ENCODE results near the gene INPP5D. TPM values are rescaled to one million over a fixed set of nuclear protein-coding genes. Genes with fewer than 3 reads are reported as not detected.

INPP5D gene
- total and polyA plus RNA-seq, 2 of the 8 experiments (the other 6 are each of a cell fraction or from before 2014, with no cell fraction given) = 4.5 to 7.1 TPM

DNA sequence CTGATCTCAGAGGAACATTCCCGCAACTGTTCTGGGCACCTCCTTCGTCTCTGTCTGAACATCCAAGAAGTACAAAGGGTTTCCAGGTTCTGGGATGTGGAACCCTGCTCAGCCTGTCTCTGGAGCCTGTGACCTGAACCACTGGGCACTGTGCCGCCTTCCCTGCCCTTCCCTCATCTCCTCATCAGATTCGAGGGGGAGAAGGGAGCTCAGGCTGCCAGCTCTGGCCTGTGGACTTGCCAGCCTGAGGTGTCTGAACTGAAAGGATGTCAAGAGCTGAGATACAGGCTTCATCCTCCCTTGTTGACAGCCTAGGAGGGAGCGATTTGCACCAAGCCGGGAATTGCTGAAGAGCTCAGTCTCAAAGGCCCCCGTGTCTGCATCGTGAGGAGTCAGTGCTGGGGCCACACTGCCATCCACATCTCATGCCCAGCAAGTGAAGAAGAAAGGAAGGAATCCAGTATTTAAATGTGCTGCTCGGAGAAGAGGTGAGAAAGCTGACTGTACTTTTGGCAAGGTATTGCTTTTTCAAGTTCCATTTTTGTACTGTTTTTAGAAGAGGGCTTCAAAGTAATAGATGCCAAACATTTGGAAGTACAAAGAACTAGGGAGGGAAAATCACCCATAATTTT lies 15.1 kb upstream of the INPP5D start:
- DNase-seq (ENCODE audit: low read depth in 1 of 2, low spot score in 2 of 2) (no peak), FAIRE-seq (no peak)
- Histone ChIP-seq H2AFZ (ENCODE audit: low read length) (0 out of 2 replicates have a peak overlapping the region, but pooled peaks have one; percentile 18), H3K4me1 (replicated peaks in 1 of 4; ENCODE audit: control insufficient read depth in 3 of 4, insufficient read depth in 4 of 4, low read length in 3 of 4) (peaks cover 2 to 8% (median 4%) of the 10 kb centered on the region in 4 experiments), H3K27ac (ENCODE audit: low read depth, low read length) (no peak overlapping the region), H4K8ac (ENCODE audit: extremely low read depth, insufficient read depth, low read length) (no peak overlapping the region), H3K18ac (ENCODE audit: extremely low read depth, low read length) (no peak overlapping the region), H4K91ac (replicated peaks; ENCODE audit: insufficient read length, low read length) (no peak overlapping the region), H3K23ac (ENCODE audit: insufficient read length) (no peak overlapping the region), H2BK5ac (ENCODE audit: low read depth, low read length) (no peak overlapping the region), H2BK15ac (ENCODE audit: low read length) (no peak overlapping the region), H2BK120ac (replicated peaks; ENCODE audit: low read depth, low read length) (no peak overlapping the region), H3K79me2 (ENCODE audit: control insufficient read depth in 1 of 2, insufficient read depth in 2 of 2, low read length in 2 of 2) (no peaks in the 10 kb centered on the region), H3K36me3 (ENCODE audit: control insufficient read depth in 2 of 4, insufficient read depth in 4 of 4, low read length in 3 of 4) (no peaks in the 10 kb centered on the region), H3K4me2 (ENCODE audit: insufficient read depth in 1 of 2, low read depth in 2 of 2, low read length in 2 of 2) (no peak overlapping the region), H3K4me3 (ENCODE audit: extremely low read depth in 1 of 4, insufficient read depth in 2 of 4, low read depth in 3 of 4, low read length in 4 of 4) (no peak overlapping the region), H3K27me3 (replicated peaks in 1 of 4; ENCODE audit: control insufficient read depth in 3 of 4, extremely low read depth in 1 of 4, insufficient read depth in 3 of 4, low read length in 3 of 4) (peaks cover 0 to 2% (median 0%) of the 10 kb centered on the region in 4 experiments; a peak in 2 of 7 replicates), H2BK20ac (ENCODE audit: low read length) (no peak overlapping the region), H3K79me1 (ENCODE audit: low read depth, low read length) (no peaks in the 10 kb centered on the region), H3K14ac (ENCODE audit: insufficient read length) (no peak overlapping the region), H2BK12ac (ENCODE audit: low read depth, low read length) (no peak overlapping the region), H3K56ac (replicated peaks; ENCODE audit: insufficient read length, low read depth, low read length) (no peak overlapping the region), H3K9ac (replicated peaks in 1 of 4; ENCODE audit: extremely low read depth in 1 of 4, low read depth in 3 of 4, low read length in 3 of 4) (no peak overlapping the region), H4K20me1 (replicated peaks in 1 of 2; ENCODE audit: control insufficient read depth in 1 of 2, insufficient read depth in 2 of 2, low read length in 2 of 2) (no peaks in the 10 kb centered on the region), H4K5ac (ENCODE audit: insufficient read length, low read depth, low read length) (no peak overlapping the region), H3K9me3 (ENCODE audit: insufficient read depth in 2 of 2, low read depth in 1 of 2, low read length in 1 of 2) (no peaks in the 10 kb centered on the region), H3K23me2 (ENCODE audit: low read depth, low read length) (peaks cover 2% of the 10 kb centered on the region; the same call in 1 of the 2 replicates), H3K4ac (replicated peaks; ENCODE audit: insufficient read length, low read depth, low read length) (no peak overlapping the region), H2AK5ac (ENCODE audit: low read depth, low read length) (no peak overlapping the region)
- ChIA-PET CTCF (ENCODE audit: partially characterized antibody) (interaction anchor here (1.4 to 3.2 kb wide), 4 partner anchors 9 to 17 kb away, joined by 3 to 25 read pairs (median 8); no protein-coding TSS in a partner anchor), POLR2A (ENCODE audit: partially characterized antibody) (no interaction called here)
- 88% methylated on average over 9 of the region's 9 CpGs; no CpG with 5 or more reads in 1 of the 2 experiments for WGBS, 2 experiments (ENCODE audit: extremely low coverage in 1 of 2, insufficient coverage in 1 of 2, insufficient read length in 1 of 2, insufficient replicate concordance in 2 of 2, low coverage in 1 of 2, low lambda C conversion rate in 2 of 2, missing lambda C conversion rate in 1 of 2)
- TF ChIP-seq CEBPB (IDR thresholded peaks at IDR 0.05; ENCODE audit: low read depth, low read length) (no peak), CHD2 (IDR thresholded peaks at IDR 0.05; ENCODE audit: low read length) (no peak), RFX5 (IDR thresholded peaks at IDR 0.05; ENCODE audit: borderline replicate concordance, low read depth, low read length) (no peak), GABPA (IDR thresholded peaks at IDR 0.05; ENCODE audit: borderline replicate concordance, insufficient read depth, low read length) (no peak), KDM5A (IDR thresholded peaks at IDR 0.05; ENCODE audit: low read length) (no peak), BACH1 (IDR thresholded peaks at IDR 0.05; ENCODE audit: low read length) (no peak), HDAC2 (IDR thresholded peaks at IDR 0.05; ENCODE audit: borderline replicate concordance in 1 of 2, low read depth in 2 of 2, low read length in 2 of 2) (no peak), HDAC6 (IDR thresholded peaks at IDR 0.05; ENCODE audit: low read depth, low read length) (no peak), SIX5 (IDR thresholded peaks at IDR 0.05; ENCODE audit: low read depth, low read length) (no peak), BCL11A (IDR thresholded peaks at IDR 0.05; ENCODE audit: low read depth in 2 of 2, low read length in 2 of 2) (no peak), TCF12 (IDR thresholded peaks at IDR 0.05; ENCODE audit: low read depth, low read length) (no peak), RBBP5 (IDR thresholded peaks at IDR 0.05; ENCODE audit: borderline replicate concordance, low read depth, low read length) (no peak), GTF2F1 (IDR thresholded peaks at IDR 0.05; ENCODE audit: borderline replicate concordance, low read depth, low read length) (no peak)
- TF ChIP-seq, protein P1, sequence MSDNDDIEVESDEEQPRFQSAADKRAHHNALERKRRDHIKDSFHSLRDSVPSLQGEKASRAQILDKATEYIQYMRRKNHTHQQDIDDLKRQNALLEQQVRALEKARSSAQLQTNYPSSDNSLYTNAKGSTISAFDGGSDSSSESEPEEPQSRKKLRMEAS (IDR thresholded peaks at IDR 0.05) = no peak

Measured in H1 (cell line).